Stimulated activated memory B cell treated with anti-CD40 and anti-IgM and Interleukin-4, amounts not matched to agents 10 μg/mL and 1 μg/mL and 100 μg/mL, for 72 hours (primary cell): ENCODE results near the gene ITIH2.

Experiments
- ATAC-seq: fragments of 150-1000 bp; cut with Tn5 transposase; 2 replicates; pipeline ENCODE4 v1.10.0; 2021
- H3K27ac Mint-ChIP-seq: one replicate; pipeline ENCODE4 v1.8.0; 2022; ENCODE audit warnings: mild to moderate bottlenecking, mixed read lengths
- H3K27me3 Mint-ChIP-seq: one replicate; pipeline ENCODE4 v1.8.0; 2022; ENCODE audit warnings: mixed read lengths
- H3K36me3 Mint-ChIP-seq: one replicate; pipeline ENCODE4 v1.8.0; 2022; ENCODE audit warnings: mixed read lengths
- H3K4me1 Mint-ChIP-seq: one replicate; pipeline ENCODE4 v1.8.0; 2022; ENCODE audit warnings: mixed read lengths
- H3K4me3 Mint-ChIP-seq: one replicate; pipeline ENCODE4 v1.8.0; 2022; ENCODE audit warnings: mild to moderate bottlenecking, moderate library complexity, mixed read lengths
- H3K9me3 Mint-ChIP-seq: one replicate; pipeline ENCODE4 v1.8.0; 2022; ENCODE audit warnings: mixed read lengths

The ITIH2 gene

GRCh38 chr10:7794251-7795026 is 91.3 kb downstream of the ITIH2 start:
- Mint-ChIP-seq H3K4me3 (no peak overlapping the region), H3K27ac (no peak overlapping the region), H3K4me1 (peaks cover 71% of the 10 kb centered on the region), H3K9me3 (no peaks in the 10 kb centered on the region), H3K36me3 (peaks cover 56% of the 10 kb centered on the region), H3K27me3 (no peaks in the 10 kb centered on the region)
- no peak for ATAC-seq

GRCh38 chr10:7795605-7796004 is 92.5 kb downstream of the ITIH2 start:
- Mint-ChIP-seq H3K9me3 (no peaks in the 10 kb centered on the region), H3K4me3 (no peak overlapping the region), H3K27me3 (no peaks in the 10 kb centered on the region), H3K27ac (no peak overlapping the region), H3K4me1 (peaks cover 60% of the 10 kb centered on the region), H3K36me3 (peaks cover 61% of the 10 kb centered on the region)
- no peak for ATAC-seq

GRCh38 chr10:7797582-7797981 is 94.5 kb downstream of the ITIH2 start:
- ATAC-seq: no peak
- H3K36me3 Mint-ChIP-seq: peaks cover 53% of the 10 kb centered on the region
- H3K27ac Mint-ChIP-seq: no peak overlapping the region

More at GRCh38 chr10:7797582-7797981, 94.5 kb downstream of the ITIH2 start:
- Mint-ChIP-seq H3K4me3 (no peak overlapping the region), H3K9me3 (no peaks in the 10 kb centered on the region), H3K4me1 (peaks cover 41% of the 10 kb centered on the region), H3K27me3 (no peaks in the 10 kb centered on the region)
